Retinal pigment epithelial cell (primary cell): ENCODE results near the gene C5orf52.
"Not testable (repeated sequence)": the region's sequence is repeated elsewhere in the genome, so short reads cannot be mapped to it uniquely, and the experiment has no call there.

Experiments used
- DNase-seq: peaks from one replicate; pipeline ENCODE4 v3.0.0-alpha.2; 2010; ENCODE audit warnings: low read depth
- H3K4me3 ChIP-seq: 2 replicates; pipeline ENCODE4 v1.5.1; 2011; ENCODE audit warnings: mild to moderate bottlenecking, low read length, control low read depth, moderate library complexity
- CTCF ChIP-seq: conservative IDR thresholded peaks from 2 replicates; pipeline ENCODE4 v1.5.1; 2011; ENCODE audit warnings: low read depth, low read length, control low read depth, inconsistent platforms

The C5orf52 gene

GRCh38 chr5:157677931-157678330 is 6.6 kb downstream of the C5orf52 start:
- TF ChIP-seq CTCF, result no peak
- no peak overlapping the region for H3K4me3 ChIP-seq
- no peak for DNase-seq

GRCh38 chr5:157679801-157680200 is 8.5 kb downstream of the C5orf52 start:
- no peak for TF ChIP-seq CTCF

GRCh38 chr5:157680239-157680638 is 8.9 kb downstream of the C5orf52 start:
- no peak overlapping the region for H3K4me3 ChIP-seq
- no peak for TF ChIP-seq CTCF
- DNase-seq, result no peak

More at GRCh38 chr5:157679801-157680200, 8.5 kb downstream of the C5orf52 start:
- H3K4me3 ChIP-seq, result no peak overlapping the region
- no peak for DNase-seq

- no peak overlapping the region for H3K4me3 ChIP-seq
- no peak for TF ChIP-seq CTCF
- DNase-seq, result no peak
Measured at GRCh38 chr5:157681048-157681447, 9.7 kb downstream of the C5orf52 start.

GRCh38 chr5:157682257-157682656 is 10.9 kb downstream of the C5orf52 start:
- no peak for TF ChIP-seq CTCF
- no peak overlapping the region for H3K4me3 ChIP-seq
- DNase-seq, result no peak

GRCh38 chr5:157686276-157687197 is 15.2 kb downstream of the C5orf52 start:
- DNase-seq, H3K4me3 ChIP-seq: not testable (repeated sequence)

GRCh38 chr5:157687198-157687554 is 15.8 kb downstream of the C5orf52 start:
- TF ChIP-seq CTCF, result no peak
- H3K4me3 ChIP-seq, result no peak overlapping the region
- no peak for DNase-seq
